Esophagus squamous epithelium (tissue), 4 donors: ENCODE results near the gene WNT5A.

Experiments used
- POLR2A ChIP-seq, 4 donors: fragments of 450-650 bp; IDR thresholded peaks; one replicate each; pipeline ENCODE4 v1.6.1; 2017; ENCODE audit warnings: antibody characterized with exemption in 4 of 4, mild to moderate bottlenecking in 4 of 4, moderate library complexity in 3 of 4
- TF ChIP-seq, protein P1 (sequence below), 6 experiments: fragments of 450-650 bp in 4 of 6; fragments of 200-600 bp in 2 of 6; sonication (generic) in 2 of 6; IDR thresholded peaks; one replicate each; pipeline ENCODE4 v1.5.1; 2016 to 2019; ENCODE audit warnings: antibody characterized with exemption in 6 of 6, mild to moderate bottlenecking in 4 of 6, moderate library complexity in 4 of 6

DNA sequence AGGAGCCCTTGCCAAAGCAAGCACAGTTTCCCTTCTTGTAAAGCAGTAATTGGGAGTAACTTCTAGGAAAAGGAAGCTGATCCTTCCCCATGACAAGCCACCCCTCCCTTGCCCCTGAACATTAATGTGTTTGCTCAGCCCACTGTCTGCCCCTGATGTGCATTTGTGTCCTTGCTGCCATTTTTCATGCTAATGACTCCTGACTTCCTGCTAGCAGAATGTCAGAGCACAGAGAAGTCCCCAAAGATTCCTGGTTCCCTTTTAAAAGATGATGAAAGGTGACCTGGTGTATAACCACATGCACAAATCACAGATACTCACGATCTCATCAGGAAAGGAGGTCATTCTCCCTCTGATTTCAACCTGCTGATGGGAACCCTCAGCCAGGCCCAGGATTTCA lies 44.2 kb upstream of the WNT5A start:
- TF ChIP-seq, protein P1, sequence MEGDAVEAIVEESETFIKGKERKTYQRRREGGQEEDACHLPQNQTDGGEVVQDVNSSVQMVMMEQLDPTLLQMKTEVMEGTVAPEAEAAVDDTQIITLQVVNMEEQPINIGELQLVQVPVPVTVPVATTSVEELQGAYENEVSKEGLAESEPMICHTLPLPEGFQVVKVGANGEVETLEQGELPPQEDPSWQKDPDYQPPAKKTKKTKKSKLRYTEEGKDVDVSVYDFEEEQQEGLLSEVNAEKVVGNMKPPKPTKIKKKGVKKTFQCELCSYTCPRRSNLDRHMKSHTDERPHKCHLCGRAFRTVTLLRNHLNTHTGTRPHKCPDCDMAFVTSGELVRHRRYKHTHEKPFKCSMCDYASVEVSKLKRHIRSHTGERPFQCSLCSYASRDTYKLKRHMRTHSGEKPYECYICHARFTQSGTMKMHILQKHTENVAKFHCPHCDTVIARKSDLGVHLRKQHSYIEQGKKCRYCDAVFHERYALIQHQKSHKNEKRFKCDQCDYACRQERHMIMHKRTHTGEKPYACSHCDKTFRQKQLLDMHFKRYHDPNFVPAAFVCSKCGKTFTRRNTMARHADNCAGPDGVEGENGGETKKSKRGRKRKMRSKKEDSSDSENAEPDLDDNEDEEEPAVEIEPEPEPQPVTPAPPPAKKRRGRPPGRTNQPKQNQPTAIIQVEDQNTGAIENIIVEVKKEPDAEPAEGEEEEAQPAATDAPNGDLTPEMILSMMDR (IDR thresholded peaks at IDR 0.05) = no peak
- TF ChIP-seq POLR2A (IDR thresholded peaks at IDR 0.05) = no peak
